Measurements from ENCODE around the gene TLE5. TPM values are rescaled to one million over a fixed set of nuclear protein-coding genes. Genes with fewer than 3 reads are reported as not detected.
"Not testable (repeated sequence)": the region's sequence is repeated elsewhere in the genome, so short reads cannot be mapped to it uniquely, and the experiment has no call there.

TLE5 gene
- total RNA-seq, 1 donor from 2014 or later = 629 TPM

DNA sequence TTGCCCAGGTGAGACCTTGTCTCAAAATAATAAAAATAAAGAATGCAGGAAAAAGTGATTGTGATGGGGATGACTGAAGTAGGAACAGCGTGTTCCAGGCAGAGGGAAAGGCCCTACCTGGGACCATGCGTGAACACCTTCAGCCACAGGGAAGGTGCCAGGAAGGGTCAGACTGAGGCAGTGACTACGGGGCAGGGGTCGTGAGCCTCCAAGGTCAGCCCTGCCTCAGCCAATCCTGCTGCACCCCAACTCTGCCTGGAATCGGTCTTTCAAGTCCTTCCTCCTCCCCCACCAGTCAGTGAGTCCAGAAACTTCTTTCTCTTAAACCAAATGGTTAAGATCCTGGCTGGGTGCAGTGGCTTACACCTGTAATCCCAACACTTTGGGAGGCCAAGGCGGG is 17.1 kb downstream of the TLE5 start:
- DNase-seq (ENCODE audit: low spot score) = no peak

DNA sequence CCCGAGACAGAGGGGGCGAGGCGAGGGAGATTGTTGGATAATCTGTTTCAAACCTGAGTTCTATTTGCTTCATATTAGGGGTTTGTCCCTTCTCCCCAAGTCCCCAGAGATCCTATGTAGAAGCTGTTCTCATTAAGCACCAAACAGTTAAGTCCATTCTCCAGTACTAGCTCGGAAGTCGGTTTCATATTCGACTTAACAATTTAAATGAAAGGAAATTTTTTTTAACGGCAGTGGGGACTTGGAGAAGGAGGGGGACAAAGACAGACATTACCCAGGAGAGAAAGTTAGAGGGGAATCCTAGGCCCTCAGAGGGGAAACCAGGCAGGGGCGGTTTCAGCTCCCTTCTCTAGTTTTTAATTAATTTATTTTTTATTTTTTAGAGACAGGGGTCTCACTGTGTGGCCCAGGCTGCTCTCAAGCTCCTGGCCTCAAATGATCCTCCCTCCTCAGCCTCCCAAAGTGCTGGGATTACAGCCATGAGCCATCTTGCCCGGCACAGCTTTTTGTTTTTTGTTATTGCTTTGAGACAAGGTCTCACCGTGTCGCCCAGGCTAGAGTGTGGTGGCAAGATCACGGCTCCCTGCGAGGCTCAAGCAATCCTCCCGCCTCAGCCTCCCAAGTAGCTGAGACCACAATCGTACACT is 19.6 kb downstream of the TLE5 start:
- DNase-seq (ENCODE audit: low spot score) = no peak

DNA sequence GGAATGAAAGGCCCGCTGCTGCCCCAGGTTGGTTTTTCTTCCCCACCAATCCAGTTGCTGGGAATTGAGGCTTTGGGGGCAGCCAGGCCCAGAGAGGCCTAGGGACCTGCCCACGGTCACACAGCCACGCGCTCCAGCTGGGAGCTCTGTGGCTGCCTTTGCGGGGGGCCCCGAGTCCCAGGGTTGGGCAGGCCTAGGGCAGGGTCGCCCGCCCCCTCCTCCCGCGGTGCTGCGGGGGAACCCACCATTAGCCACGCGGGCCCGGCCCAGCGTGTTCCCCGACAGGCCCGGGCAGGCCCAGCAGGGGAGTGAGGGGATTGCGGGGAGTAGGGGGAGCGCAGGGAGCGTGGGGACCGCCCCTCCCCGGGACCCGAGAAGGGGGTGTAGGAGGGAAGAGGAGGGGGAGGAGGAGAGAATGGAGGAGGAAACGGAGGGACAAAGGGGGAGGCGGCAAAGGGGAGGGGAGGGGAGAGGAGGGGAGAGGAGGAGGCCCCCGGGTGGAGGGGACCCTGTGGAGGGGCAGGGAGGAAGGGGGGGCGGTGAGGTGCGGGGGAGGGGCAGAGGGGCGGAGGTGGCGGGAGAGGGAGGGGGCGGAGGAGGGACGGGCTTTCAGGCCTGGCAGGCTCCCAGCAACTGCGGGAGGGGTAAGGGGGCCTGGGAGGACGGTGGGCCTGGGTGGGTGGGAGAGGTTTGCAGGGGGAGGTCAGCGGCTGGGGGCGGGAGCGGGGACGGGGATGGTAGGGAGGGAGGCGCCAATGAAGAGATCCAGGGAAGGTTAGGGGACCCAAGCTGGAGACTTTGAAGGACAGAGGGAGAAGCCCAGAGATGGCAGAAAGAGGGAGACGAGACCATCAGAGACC is 20.3 kb downstream of the TLE5 start:
- DNase-seq (ENCODE audit: low spot score) = no peak

DNA sequence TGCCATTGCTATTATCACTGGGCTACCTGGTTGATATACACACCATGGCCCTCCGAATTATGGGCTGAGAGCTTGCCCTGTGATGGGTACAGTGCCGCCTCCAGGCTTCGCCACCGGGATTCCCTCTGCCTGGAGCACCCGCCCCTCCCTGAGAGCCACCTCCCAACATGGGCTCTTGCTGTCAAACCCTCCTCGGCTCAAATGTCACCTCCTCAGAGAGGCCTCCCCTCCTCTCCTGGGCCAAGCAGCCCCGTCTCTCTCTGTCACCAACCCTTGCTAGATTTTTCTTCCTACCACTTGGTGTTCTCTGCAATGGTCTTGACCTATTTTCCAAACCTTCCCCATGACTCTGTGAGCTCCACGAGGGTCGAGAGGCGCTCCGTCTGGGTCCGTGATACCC is 21.0 kb downstream of the TLE5 start:
- no peak for DNase-seq (ENCODE audit: low spot score)

DNA sequence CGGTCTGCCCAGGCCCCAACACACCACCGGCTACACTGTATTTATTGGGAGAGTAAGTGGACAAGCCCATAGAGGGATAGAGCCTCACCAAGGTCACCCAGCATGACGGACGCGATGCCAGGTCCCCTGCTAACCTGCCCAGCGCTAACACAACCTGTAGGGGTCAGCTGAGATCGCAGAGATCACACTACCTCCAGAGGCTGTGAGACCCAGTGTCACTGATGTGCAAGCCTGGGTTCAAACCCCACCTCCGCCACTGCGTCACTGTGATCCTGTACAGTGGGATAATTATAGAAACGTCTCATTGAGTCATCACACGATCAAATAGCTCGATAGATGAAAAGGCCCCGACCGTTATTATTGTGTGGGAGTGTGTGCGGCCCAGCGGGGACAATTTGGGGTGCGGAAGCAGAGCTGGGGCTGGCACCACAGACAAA is 22.6 kb downstream of the TLE5 start:
- DNase-seq (ENCODE audit: low spot score) = no peak

DNA sequence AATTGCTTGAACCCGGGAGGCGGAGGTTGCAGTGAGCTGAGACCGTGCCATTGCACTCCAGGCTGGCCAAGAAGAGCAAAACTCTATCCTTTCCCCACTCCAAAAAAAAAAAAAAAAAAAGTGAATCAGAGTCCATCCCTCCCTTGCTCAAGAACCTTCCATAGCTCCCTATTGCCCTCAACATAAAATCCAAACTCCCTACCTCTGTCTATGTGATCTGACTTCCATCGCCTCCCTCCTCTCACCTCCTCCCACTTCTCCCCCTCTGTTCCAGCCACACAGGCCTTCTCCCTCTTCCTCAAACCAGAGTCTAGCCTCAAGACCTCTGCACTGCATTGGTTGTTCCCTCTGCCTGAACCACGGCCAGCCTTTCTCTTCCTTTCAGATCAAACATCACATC is 23.2 kb downstream of the TLE5 start:
- no peak for DNase-seq (ENCODE audit: low spot score)

DNA sequence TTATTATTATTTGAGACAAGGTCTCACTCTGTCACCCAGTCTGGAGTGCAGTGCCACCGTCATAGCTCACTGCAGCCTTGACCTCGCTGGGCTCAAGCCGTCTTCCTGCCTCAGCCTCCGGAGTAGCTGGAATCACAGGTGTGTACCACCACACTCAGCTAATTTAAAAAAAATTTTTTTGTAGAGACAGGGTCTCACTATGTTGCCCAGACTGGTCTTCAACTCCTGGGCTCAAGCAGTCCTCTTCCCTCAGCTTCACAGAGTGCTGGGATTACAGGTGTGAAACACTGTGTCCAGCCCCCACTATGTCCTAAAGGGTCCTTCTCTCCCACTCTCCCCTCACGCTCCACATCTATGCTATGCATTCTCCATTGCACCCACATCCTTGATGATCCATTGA is 24.1 kb downstream of the TLE5 start:
- no peak for DNase-seq (ENCODE audit: low spot score)

DNA sequence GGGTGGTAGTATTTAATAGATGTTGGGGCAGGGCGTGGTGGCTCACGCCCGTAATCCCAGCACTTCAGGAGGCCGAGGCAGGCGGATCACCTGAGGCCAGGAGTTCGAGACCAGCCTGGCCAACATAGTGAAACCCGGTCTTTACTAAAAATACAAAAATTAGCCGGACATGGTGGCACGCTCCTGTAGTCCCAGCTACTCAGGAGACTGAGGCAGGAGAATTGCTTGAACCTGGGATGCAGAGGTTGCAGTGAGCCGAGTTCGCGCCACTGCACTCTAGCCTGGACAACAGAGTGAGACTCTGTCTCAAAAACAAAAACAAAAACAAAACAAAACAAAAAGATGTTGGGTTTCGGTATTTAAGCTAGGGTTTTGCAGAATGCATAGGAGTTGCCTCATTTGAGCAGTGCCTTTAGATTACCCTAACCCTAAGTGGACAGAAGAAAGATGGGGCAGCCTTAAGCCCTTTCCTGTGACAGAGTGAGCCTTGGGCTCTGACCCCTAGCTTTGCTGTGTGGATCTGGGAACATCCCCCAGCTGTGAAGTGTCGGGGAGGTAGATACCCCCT is 25.2 kb downstream of the TLE5 start:
- not testable (repeated sequence) for DNase-seq (ENCODE audit: low spot score)

DNA sequence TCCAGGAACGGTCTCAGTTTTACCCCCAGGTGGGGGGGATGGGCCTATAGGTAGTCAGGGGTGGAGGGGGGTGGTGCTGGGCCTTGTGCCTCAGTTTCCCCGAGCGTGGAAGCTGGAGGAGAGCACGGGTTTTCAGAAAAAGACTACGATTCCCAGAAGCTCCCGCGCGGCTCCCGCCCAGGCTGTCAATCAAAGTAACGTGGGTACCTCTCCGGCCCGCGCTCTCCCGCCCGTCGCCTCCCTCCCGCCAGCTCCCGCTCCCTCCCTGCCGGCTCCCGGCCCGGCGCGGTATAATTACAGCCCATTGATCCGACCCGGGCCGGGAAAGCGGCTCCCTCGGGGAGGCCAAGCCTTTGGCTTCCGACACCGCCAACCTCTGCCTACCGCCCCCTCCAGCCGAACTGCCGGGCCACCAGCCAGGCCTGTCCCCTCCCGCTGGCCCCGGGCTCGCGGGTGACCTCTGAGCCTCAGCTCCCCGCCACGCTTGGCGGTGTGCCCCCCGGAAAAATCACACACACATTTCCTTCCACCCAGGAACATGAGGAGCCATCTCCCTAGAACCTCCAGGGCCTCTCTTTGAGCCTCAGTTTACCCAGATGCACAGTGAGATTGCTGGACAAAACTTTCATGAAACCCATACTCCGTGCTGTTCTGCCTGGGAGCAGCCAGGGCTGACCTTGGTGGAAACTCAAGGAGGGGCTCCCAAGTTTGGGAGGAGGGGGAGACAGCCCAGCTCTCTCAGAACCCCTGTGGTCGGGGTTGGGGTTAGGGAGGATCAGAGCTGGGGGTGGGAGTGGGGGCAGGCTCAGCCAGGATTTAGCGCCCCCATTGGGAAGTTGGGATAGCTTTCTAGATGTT is 25.9 kb downstream of the TLE5 start:
- DNase-seq (ENCODE audit: low spot score) = peak; percentile 96

DNA sequence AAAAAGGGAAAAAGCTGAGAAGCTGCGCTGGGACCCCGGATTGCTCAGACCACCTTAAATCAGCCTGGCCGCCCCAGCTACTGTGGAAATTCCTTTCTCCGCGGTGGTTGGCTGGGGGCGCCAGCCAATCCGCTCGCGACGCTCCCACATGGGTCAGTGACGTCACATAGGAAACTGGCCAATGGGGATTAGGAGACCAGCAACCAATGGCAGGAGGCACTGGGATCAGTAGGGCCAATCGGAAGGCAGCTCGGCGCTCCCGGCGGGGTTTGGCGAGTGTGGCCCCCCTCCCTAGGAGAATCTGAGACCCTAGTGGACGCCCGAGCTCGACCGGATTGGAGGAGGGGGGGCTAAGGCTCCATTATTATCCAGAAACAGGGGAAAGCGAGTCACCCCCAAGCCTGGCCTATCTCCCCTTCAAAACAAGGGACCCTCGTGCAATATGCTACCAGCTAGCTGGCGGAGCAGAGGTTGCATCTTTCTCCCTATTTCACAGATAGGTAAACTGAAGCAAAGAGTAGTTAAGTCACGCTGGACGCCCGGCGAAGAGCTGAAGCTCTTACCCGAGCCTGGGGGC is 26.7 kb downstream of the TLE5 start:
- DNase-seq (ENCODE audit: low spot score) = peak; percentile 99

DNA sequence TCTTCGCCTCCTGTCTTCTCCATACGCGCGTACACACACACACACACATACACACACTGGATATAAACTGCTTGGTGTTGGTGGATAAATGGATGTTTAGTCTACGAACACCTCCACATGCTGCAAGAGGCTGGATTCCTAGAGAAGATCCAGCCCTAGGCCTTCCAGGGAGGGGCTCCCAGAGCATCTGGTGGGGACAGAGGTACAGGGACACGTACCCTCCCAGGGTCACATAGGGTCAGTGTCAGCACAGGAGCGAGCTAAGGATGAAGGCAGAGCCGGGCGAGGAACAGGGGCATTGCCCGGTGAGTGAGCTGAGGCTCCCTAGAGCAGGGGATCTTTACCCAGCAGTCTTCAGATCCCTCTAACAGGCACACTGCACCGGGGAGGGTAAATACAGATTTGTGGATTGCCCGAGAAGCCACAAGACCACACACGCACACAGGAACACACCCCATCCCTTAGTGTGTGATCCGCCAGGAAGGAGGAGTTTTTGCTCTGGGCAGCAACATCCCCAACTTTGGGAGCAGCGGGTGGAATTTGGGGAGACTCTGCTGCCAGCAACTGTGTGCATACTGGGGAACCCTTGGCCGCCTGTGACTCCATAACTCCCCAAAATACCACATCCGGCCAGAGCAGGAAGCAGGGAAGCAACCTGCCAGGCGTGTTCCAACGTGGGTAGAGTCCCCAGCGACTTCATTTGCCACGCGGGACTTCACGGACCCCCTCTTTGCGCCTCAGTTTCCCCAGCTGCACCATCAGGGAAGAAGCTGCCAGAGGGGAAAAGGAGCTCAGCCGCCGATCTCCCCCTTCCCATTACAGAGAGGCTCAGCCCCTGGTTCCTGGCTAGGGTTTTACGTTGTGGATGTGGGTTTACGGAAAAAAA is 27.4 kb downstream of the TLE5 start:
- peak; percentile 20 for DNase-seq (ENCODE audit: low spot score)

DNA sequence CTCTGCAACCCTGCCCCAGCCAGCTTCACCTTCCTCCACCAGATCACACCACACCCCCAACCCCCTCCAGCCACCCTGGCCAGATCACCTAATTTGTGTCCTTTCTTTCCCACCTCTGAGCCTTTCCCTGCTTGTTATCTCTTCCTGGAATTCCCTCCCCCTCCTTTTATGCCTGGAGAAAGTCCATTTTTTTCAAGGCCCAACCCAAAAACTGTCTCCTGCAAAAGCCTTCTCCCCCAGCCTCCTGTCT is 28.0 kb downstream of the TLE5 start:
- DNase-seq (ENCODE audit: low spot score) = no peak

DNA sequence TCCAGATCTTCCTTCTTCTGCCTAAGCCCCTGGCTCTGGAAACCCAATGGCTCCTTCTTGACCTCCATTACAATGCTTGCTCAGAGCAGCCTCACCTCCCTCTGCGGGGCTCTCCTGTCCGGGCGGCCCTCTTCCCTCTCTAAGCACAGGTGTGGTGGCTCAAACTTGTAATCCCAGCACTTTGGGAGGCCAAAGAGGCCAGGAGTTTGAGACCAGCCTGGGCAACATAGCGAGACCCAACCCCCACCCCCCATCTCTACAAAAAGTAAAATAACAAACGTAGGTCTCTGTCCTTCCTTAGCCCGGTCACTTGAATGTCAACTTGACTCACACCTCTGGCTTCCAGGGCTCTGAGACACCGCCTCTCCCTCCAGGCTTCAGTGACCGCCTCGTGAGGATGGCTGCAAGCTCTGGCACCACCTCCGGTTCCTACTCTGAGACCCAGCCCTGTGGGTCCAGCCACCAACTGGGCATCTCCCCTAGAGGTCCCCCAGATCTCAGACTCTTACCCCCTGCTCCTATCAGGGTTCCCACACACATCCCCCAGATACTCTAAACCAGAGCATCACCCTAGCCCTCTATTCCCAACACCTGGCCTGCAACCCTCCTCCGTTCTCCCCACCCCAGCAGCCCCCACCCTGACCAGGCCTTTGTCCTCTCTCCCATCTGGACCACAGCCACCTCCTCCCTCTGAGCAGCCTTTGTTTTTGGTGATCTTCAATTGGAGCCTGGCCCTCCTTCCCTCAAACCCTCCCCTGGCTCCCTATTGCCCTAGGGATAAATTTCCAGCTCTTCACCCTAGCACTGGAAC is 28.5 kb downstream of the TLE5 start:
- no peak for DNase-seq (ENCODE audit: low spot score)

DNA sequence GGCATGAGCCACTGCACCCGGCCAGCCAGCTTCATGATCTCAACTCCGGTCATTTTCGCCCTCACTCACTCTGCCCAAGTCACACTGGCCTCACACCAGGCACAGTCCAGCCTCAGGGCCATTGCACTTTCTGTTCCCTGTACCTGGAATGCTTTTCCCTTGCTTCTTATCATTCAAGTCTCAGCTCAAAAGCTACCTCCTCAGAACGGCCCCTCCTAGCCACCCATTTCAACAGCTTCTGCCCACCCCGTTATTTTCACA is 30.8 kb downstream of the TLE5 start:
- DNase-seq (ENCODE audit: low spot score) = no peak

DNA sequence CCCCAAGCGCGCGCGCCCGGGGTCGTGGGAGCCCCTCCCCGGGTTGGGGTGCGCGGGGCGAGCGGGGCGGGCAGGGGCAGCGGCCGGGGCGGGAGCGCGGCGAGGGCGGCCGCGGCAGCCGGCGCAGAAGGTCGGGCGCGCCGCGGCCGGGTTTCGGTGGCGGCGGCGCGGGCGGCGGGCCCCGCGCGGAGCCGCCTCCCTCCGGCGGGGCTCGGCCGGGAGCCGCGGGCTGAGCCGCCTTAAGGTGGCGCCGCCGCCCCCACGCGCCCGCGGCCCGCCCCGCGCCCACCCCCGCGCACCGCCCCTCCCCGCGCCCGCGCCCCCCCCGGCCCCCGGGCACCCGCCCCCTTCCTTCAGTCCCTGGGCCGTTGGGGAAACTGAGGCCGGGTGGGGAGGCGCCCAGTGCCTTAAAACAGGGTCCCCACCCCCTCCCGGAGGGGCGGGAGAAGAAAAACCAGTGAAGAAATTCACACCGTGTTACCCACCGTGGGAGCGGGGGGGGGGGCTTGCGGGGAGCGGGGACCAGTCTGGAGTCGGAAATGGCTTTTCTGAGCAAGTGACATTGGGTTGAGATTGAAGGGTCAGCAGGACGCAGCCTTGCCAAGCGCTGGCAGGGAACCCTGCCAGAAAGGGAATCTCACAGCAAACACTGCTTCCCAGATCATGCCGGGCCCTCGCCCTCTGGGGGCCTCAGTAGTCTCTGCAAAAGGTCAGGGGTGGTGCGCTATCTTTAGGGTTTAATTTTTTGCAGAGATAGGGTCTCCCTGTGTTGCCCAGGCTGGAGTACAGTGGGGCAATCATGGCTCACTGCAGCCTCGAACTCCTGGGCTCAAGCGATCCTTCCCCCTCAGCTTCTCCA is 33.0 kb downstream of the TLE5 start, which contains the start of gene TLE2:
TSS of gene TLE2 (minus strand) at position 216 of the 859 bp plus-strand sequence. CDS start 376 bp downstream, outside the sequence.
- no peak for DNase-seq (ENCODE audit: low spot score)

DNA sequence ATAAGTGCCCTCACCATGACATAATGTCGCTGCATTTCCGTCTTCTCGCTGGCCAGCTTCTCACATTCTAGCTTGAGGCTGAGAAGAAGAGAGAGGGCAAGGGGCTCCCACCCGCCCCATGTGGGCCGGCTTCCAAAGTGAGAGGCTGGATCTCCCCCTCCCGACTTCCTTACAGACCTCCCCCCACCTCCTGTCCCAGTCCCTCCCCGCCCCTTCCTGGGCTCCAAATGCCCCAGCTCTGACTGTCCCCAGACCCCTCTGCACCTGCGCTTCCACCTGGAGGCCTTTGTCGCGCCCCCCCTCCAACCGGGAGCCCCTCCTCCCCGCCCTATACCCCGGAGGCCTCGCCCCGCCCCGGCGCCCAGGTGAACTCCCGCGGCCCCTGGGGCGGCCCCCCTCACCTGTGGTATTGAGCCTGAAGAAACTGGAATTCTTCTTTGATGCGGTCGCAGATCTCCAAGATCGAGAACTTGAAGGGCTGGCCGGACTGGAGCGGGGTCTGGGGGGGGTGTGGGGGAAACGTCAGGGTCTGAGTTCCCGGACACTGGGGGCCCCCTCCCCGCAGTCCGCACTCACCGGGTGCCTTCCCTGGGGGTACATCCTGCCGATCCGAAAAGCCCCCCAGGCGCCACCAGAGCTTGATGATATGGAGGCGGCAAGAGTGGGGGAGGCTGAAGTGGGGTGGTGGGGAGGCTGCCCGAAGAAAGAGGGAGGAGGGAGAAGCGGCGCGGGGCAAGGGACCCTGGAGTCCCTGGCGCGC is 33.8 kb downstream of the TLE5 start:
- DNase-seq (ENCODE audit: low spot score) = no peak

DNA sequence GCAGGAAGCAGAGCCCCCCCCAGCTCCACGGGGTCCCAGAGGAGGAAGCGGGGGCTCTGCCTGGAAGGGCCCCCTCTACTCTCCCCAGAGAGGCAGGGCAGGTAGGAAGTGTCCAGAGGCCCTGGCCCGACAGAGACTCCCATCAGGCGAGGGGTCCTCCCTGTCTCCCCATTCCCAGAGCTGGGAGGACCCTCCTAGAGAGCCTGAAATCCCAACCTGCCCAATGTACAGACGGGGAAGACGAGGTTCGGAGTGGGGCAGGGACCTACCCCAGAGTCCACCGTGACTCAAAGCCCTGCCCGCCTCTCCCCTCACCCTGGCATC is 34.4 kb downstream of the TLE5 start:
- DNase-seq (ENCODE audit: low spot score) = no peak

DNA sequence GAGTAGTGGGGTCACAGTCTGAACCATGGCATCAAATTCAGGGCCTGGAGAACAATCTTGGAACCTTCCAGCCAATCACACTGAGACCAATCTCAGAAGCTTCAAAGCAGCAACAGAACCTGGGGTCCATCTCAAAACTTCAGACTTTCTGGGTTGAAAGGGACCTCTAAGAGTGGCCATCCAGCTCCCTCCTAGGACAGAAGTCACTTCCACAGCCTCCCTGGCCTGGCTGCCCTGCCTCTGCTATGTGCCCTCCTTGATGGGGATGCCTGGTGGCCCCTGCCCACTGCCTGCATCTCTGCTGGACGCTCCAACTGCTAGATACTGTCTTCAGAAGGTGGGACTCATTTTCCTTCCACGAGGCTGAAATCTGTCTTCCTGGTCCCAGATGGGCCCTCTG is 35.0 kb downstream of the TLE5 start:
- DNase-seq (ENCODE audit: low spot score) = no peak

DNA sequence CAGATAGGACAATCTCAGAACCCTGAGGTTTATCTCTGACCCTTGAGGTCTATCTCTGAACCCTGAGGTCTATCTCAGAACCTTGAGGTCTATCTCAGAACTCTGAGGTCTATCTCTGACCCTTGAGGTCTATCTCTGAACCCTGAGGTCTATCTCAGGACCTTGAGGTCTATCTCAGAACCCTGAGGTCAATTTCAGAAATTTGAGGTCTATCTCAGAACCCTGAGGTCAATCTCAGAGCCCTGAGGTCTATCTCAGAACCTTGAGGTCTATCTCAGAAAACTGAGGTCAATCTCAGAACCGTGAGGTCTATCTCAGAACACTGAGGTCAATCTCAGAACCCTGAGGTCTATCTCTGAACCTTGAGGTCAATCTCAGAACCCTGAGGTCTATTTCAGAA is 35.5 kb downstream of the TLE5 start:
- no peak for DNase-seq (ENCODE audit: low spot score)
